HG02759 (cell line): ENCODE results near the gene SLC6A13.
"Not testable (repeated sequence)": the region's sequence is repeated elsewhere in the genome, so short reads cannot be mapped to it uniquely, and the experiment has no call there.

Source experiments
- ATAC-seq: cut with Tn5 transposase; IDR thresholded peaks from one replicate; pipeline ENCODE4 v1.9.1; 2021; ENCODE audit warnings: mild to moderate bottlenecking, moderate library complexity; ENCODE audit not compliant: unreplicated experiment

SLC6A13 gene

GRCh38 chr12:218221-218620 lies 44.4 kb downstream of the SLC6A13 start:
- no peak for ATAC-seq

- not testable (repeated sequence) for ATAC-seq
Observed at GRCh38 chr12:217029-217428, 45.6 kb downstream of the SLC6A13 start.

GRCh38 chr12:215116-215515 lies 47.5 kb downstream of the SLC6A13 start:
- ATAC-seq, result no peak

DNA sequence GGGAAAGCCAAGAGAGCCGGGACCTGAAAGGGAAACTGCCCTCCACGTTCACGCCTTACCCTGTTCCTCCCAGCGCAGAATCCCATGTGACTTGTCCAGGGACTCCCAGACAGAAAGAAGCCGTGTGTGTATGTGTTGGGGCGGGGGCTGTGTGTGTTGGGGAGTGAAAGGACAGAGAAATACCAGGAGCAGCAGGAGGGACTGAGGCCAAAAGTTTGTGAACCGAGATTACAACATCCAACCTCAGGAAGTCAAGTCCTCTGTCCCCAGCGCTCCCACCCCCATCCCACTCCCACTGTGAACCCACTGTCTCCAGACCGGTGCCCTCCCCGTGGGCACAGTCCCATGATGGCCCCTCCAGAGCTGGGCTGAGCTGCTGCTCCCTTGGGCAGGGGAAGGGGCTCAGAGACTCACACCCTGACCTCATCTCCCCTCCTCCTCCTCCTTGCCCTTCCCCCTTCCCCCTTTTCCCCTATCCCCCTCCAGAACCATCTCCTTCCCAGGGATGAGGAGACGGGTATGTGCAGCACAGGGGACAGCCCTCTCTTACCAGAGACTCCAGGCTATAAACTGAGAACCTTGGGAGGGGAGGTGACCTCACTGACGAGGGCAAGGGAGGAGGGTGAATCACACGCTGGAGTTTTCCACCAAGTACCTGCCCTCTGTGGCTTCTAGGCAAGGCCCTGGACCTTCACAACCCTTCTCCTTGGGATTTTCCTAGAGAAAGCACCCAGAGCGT lies 48.5 kb downstream of the SLC6A13 start, which contains the start of gene SLC6A12:
SLC6A12 (minus strand) TSS at position 155 of the 739 bp plus-strand sequence. CDS start 4,171 bp downstream, outside the sequence.
- no peak for ATAC-seq

DNA sequence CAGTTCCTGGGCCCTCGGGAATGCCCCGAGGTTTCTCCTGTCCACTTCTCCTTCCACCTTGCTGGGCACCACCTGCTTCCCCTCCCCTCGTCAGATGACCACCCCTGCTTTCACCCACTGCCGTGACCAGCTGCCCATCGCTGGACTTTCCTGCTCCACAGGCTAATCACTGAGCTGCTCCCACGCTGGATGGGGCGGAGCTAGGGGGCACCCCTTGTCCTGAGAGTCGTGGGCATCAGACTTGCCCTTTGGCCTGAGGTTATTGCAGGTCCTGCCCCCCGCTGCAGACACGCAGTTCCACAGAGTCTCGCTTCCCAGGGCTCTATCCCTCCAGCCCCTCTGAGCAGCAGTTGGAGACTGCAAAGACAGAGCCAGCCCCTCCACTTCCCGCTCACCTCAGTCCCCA lies 49.1 kb downstream of the SLC6A13 start:
- no peak for ATAC-seq

DNA sequence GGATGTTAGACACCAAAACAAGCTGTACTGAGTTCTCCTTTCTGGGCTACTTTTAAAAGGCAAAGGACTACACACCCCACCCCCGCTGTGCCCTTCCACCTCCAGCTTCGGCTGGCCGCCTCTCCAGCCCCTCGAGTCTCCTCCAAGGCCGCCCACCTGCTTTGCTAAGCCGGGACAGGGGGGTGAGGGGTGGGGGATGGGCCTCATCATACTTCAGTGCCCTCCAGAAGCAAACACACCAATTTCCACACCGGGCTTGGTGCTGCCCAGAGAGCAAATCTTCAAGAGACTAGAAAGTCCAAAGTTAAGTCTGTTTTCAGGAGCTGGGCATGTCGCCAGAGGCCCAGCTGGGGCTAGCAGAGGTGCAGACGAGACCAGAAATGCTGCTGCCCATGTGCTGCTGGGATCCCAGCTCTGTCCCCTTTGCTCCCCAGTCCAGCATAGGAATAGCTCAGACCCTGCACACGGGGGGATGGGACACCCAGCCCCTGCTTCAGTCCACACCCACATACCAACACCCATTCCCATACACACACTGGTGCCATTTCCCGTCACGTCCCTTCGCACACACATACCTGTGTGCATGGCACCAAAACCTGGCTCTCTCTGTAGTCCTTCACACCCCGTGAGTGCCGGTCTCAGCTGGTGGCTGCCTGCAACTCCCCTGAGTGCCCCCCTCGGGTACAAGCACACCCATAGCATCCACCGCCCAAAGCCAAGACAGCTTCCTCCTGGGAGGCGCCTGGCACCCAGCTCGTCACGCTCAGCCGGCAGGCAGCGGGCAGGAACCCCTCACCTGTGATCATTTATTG lies 49.7 kb downstream of the SLC6A13 start:
- ATAC-seq, result no peak

DNA sequence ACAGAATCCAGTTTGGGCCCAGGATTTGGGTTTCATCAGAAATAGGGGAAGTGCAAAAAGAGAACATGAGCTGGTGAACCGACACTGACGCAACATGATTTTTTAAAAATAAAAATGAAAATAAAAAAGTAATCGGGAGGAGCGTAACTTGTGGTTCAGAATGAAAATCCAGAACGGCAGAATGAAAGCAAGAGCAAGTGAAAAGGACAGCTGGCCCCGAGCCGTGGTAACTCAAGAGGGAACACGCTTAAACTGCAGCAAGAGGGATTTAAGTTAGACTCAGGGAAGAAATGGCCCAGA lies 50.3 kb downstream of the SLC6A13 start:
- ATAC-seq, result no peak

DNA sequence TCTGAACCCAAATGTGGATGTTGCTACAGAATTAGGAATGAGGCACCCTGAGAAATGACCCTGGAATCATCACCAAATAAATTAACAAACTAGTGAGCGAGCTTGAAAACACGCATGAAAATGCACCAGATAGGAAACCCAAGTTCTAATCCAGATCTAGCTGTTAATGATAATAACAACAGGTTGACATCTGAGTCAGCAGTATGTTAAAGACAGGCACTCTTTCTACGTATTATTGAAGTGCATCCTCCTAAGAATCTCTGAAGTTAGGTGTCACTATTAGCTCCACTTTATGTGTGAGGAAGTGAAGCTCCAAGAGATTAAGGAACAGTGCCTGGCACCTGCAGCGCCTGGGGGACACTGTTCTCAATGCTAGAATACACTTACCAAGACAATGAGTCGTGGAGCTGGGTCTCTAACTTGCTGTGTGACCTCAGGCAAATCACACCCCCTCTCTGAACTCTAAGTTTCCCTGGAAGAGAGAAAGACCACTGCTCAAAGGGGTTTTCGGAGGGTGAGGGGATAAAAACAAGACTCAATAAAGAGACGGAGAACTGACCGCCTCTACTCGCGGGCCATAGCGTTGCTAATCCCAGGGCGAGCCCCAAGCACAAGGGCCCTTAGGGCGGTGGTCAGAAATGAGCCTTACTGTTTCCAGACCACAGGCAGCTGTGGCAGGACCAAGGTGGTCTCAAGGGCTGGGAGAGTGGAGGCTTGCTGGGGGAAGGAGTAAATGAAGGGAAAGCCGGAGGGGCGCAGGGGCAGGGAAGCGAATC lies 50.8 kb downstream of the SLC6A13 start:
- ATAC-seq, result no peak

DNA sequence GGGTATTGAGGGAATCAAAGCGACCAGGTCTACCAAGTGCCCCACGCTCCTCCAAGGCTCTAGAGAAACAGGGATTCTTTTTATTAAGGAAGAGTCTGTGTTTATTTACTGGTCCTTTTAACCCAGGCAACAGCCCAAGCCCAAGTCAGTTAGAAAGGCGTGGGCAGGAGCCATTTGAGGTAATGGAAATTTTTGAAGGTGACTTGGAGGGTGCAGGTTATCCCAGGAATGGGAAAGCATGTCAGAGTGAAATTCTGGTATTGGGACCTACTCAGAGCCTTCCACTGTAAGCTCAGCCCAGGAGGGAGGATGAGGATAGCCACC lies 51.5 kb downstream of the SLC6A13 start:
- no peak for ATAC-seq

GRCh38 chr12:210277-211141 lies 52.1 kb downstream of the SLC6A13 start:
- no peak for ATAC-seq

GRCh38 chr12:209851-210250 lies 52.8 kb downstream of the SLC6A13 start:
- ATAC-seq, result no peak

GRCh38 chr12:209246-209645 lies 53.4 kb downstream of the SLC6A13 start:
- ATAC-seq, result no peak

DNA sequence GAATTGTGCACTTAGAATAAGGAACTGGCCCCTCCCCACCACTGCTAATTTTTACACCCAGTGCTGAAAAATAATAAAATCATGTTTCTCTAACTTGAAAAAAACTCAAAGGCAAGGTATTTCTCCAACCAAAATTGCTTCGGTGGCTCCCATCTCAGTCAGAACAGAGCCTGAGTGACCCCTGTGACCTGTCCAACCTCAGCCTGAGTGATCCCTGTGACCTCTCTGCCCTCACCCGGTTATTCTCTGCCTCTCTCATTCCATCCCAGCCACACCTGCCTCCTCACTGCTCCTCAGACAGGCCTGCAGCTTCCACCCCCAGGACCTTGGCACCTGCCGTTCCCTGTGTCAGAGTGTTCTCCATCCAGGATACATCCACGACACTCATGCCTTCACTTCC lies 53.8 kb downstream of the SLC6A13 start:
- ATAC-seq, result no peak

DNA sequence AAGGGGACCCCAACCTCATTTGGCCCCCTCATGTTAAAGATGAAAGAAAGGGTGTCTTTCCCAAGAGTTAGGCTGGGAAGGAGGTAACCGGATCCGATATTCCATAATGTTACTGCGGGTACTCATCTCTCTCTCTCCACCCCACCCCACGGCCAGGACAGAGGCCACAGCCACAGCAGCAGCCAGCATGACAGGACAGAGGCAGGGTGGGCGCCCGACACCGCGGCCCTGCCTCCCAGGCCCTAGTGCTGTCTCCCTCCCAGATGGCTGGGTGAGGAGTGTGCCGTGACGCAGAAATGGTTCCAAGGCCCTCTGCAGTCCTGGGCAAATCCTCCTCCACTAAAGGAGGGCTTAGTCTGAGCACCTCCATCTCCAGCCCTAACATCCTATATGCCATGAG lies 54.8 kb downstream of the SLC6A13 start:
- ATAC-seq, result no peak

DNA sequence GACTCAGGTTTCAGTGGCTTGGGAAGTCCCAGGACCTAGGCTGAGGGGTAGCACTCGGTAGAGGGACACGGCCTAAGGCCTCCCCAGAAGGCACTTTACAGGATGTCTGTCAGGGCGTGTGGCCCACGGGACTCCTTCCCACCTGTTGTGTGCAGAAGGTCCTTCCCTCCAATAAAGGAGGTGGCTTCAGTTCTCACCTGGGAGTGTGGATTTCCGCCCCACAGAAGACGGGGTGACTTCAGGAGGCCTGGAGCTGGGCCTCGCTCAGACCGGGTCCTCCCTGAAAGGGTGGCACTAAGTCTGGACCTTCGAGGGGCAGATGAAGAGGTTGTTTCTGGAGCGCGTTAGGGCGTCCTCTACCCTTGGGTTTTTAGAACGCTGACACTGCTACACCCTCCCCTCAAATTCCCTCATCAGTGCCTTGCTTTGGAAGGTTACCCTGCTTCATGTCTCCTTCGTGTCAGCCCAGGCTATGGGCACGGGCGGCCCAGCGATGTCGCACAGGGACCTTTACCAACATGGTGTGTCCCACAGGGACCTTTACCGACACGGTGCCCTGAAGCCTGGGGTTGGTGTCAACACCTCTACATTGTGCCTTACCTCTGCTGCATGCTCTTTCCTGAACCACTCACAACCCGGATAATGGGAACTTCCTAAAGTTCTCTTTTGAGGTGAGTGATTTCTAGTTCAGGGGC lies 55.7 kb downstream of the SLC6A13 start:
- ATAC-seq, result no peak

DNA sequence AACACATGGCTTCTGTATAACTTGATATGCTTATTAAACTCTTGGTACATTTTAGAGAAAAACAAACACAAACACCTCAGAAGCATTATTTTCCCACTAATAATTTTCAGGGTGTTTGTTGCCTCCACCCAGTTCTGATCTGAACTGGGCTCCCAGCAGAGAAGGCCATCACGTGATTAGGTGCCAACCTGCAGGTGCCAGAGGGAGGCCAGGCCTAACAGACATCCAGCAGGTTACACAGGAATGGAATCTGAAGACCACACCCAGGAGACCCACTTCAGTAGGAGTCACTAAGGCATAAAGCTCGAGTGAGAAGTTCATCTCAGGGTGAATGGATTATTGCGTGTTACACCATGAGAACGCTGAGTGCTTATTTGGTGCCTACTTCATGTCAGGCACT lies 57.6 kb downstream of the SLC6A13 start:
- ATAC-seq, result no peak

DNA sequence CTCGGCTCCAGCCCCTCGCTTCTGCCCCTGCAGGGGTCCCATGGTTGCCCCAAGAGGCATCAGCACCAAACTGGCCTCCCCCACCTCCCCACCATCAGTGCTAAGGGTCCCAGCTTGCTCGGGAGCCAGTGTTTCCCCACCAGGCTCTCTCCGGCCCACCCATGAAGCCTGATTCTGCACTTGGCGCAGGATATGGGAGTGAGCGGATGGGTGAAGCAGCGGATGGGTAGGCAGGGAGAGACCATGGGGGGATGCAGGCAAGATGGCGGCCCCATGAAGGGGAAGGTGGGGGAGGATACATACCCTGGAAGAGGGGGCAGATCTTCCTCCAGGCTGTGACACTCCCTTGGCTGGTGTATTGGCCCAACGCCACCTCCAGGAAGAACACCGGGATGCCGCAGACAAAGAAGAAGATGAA lies 58.4 kb downstream of the SLC6A13 start:
- no peak for ATAC-seq

GRCh38 chr12:203462-204260 lies 59.0 kb downstream of the SLC6A13 start:
- no peak for ATAC-seq

GRCh38 chr12:203074-203461 lies 59.6 kb downstream of the SLC6A13 start:
- no peak for ATAC-seq
